ENCODE measurements around the gene ADAM33. TPM values are rescaled to one million over a fixed set of nuclear protein-coding genes. Genes with fewer than 3 reads are reported as not detected.

The ADAM33 gene
- polyA plus RNA-seq, 4 donors = 6.5 to 10.5 (median 8.8) TPM

- no peak for DNase-seq (ENCODE audit: low read depth in 4 of 4, low spot score in 3 of 4)
Measured at GRCh38 chr20:3670511-3670910, 11.3 kb downstream of the ADAM33 start.

- no peak for DNase-seq (ENCODE audit: low read depth in 4 of 4, low spot score in 3 of 4)
Measured at GRCh38 chr20:3669710-3670367, 12.0 kb downstream of the ADAM33 start.

GRCh38 chr20:3667434-3668037 lies 14.3 kb downstream of the ADAM33 start:
- DNase-seq (ENCODE audit: low read depth in 4 of 4, low spot score in 3 of 4) = no peak

- no peak for DNase-seq (ENCODE audit: low read depth in 4 of 4, low spot score in 3 of 4)
Measured at GRCh38 chr20:3663858-3664257, 18.0 kb downstream of the ADAM33 start.

GRCh38 chr20:3663031-3663701 lies 18.6 kb downstream of the ADAM33 start, which contains the start of gene GFRA4:
Gene GFRA4, minus strand, starts transcription at chr20:3663399. Its CDS starts 0 bp downstream, at chr20:3663399.
- DNase-seq (ENCODE audit: low read depth in 4 of 4, low spot score in 3 of 4) = no peak

GRCh38 chr20:3661814-3662665 lies 19.8 kb downstream of the ADAM33 start:
- no peak for DNase-seq (ENCODE audit: low read depth in 4 of 4, low spot score in 3 of 4)

- DNase-seq (ENCODE audit: low read depth in 4 of 4, low spot score in 3 of 4) = no peak
Measured at GRCh38 chr20:3661060-3661813, 20.6 kb downstream of the ADAM33 start.

GRCh38 chr20:3660262-3661059 lies 21.3 kb downstream of the ADAM33 start:
- no peak for DNase-seq (ENCODE audit: low read depth in 4 of 4, low spot score in 3 of 4)

- DNase-seq (ENCODE audit: low read depth in 4 of 4, low spot score in 3 of 4) = no peak
Measured at GRCh38 chr20:3659492-3660261, 22.1 kb downstream of the ADAM33 start.

- no peak for DNase-seq (ENCODE audit: low read depth in 4 of 4, low spot score in 3 of 4)
Measured at GRCh38 chr20:3658716-3659491, 22.9 kb downstream of the ADAM33 start.

- DNase-seq (ENCODE audit: low read depth in 4 of 4, low spot score in 3 of 4) = no peak
Measured at GRCh38 chr20:3658019-3658715, 23.6 kb downstream of the ADAM33 start.

GRCh38 chr20:3655131-3655405 lies 26.7 kb downstream of the ADAM33 start:
- DNase-seq (ENCODE audit: low read depth in 4 of 4, low spot score in 3 of 4) = no peak

- DNase-seq (ENCODE audit: low read depth in 4 of 4, low spot score in 3 of 4) = peak in 1 of 4 donors; percentile 39
Measured at GRCh38 chr20:3654326-3655130, 27.3 kb downstream of the ADAM33 start.

- DNase-seq (ENCODE audit: low read depth in 4 of 4, low spot score in 3 of 4) = no peak
Measured at GRCh38 chr20:3653921-3654320, 27.9 kb downstream of the ADAM33 start.

GRCh38 chr20:3652676-3653596 lies 28.9 kb downstream of the ADAM33 start:
- DNase-seq (ENCODE audit: low read depth in 4 of 4, low spot score in 3 of 4) = peak in 1 of 4 donors; percentile 47

- no peak for DNase-seq (ENCODE audit: low read depth in 4 of 4, low spot score in 3 of 4)
Measured at GRCh38 chr20:3652221-3652620, 29.6 kb downstream of the ADAM33 start.

Data from right renal pelvis (tissue), 4 donors.